NCI-H345 (cell line): Measurements from ENCODE around the gene FUS.
"Not testable (repeated sequence)": the region's sequence is repeated elsewhere in the genome, so short reads cannot be mapped to it uniquely, and the experiment has no call there.

Experiments used
- DNase-seq: peaks from one replicate; lab custom pipeline; 2025; lab: John Stamatoyannopoulos, UW

The FUS gene

DNA sequence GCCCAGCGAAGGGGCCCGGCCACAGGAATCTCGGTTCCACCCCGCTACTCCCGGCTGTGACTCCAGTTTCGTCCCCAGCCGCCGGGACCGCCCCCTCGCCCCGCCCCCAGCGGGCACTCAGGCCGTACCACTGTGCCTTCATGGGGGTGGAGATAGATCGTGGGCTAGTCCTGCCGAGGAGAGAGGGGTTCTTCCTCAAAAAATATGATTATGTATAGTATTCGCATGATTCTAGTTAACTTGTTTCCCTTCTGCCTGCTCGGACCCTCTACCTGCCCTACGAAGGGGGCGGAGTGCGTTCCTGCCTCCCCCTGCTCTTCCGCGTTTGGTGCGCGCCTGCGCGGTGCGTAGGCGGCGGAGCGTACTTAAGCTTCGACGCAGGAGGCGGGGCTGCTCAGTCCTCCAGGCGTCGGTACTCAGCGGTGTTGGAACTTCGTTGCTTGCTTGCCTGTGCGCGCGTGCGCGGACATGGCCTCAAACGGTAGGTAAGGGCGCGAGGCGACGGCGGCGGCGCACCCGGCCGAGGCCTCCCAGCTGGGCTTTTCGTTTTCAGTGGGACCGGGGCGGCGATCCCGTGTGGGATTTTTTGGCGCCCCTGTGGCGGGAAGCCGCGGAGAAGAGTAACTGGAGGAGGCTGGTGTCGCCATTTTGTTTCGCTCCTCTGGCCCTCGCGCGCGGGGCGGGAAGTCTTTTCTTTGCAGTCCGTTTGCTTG, at the start of gene FUS:
FUS (plus strand) TSS at position 393 of the 713 bp plus-strand sequence; CDS start at position 469, 76 bp downstream.
- DNase-seq, result peak; percentile 96

DNA sequence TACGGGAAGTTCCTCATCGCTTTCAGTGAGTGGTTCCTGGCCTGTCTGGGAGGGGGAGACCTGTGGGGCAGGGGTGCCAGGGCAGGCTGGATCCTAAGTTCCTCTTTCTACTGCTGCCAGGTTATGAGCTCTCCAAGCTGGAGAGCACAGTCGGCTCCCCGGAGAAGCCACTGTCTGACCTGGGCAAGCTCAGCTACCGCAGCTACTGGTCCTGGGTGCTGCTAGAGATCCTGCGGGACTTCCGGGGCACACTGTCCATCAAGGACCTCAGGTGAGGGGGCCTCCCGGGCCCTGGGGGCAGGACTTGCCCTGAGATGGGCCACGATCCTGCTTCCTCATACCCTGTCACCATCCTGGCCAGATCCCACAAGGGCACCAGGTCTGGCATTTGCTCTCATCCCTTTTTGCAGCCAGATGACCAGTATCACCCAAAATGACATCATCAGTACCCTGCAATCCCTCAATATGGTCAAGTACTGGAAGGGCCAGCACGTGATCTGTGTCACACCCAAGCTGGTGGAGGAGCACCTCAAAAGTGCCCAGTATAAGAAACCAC, 49.5 kb upstream of the FUS start:
- no peak for DNase-seq

DNA sequence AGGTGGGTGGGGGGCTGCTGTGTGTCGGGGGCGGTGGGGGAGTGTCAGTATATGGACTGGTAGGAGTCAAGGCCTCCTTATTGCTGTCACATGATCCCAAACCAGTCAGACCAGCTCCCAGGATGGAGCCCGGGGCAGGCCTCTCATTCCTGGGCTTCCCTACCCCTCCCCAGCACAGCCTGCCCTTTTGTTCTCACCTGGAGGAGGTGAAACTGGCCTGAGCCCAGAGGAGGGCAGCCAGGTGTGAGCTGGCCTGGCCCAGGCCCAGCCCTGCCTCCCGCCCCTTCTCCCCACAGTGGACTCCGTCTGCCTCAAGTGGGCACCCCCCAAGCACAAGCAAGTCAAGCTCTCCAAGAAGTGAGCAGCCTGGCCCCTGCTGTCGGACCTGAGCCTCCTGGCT, 49.0 kb upstream of the FUS start:
- no peak for DNase-seq

DNA sequence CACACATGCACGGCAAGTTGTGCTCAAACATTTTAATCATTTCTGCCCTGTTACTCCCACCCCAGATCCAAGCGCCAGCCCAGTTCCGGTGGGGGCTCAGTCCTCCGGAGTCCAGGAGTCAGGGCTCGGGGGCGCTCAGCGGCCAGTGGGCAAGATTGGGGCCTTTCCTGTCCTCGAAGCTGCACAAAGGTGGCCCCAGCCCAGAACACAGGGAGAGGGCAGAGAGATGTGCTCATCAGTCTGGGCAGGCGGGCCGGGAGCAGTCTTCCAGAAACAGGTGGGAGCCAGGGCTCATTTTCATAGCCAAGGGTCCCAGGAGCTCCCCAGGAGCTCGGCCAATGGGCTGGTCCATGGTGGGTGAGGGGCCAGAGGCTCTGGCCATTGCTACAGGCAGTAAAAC, 48.5 kb upstream of the FUS start:
- DNase-seq, result no peak

DNA sequence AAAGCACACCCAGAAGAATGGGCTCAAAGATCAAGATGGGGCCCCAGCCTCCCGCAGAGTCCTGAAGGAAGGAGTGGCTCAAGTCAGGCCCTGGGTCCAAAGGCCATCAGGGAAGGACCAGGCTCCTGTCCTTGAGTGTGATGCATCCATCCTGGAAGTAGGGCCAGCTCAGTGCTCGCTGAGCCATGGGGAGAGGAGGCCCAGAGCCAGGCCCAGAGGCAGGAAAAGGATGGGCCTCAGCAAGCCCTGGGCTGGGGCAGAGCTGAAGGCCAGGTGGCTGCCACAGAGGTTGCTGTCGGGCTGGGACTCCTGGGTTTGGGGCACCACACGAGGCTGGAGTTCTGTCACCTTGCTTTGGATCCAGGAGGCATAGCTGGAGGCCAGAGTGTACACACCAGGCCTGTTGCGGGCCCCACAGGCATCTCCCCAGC, 48.1 kb upstream of the FUS start:
- DNase-seq, result no peak

DNA sequence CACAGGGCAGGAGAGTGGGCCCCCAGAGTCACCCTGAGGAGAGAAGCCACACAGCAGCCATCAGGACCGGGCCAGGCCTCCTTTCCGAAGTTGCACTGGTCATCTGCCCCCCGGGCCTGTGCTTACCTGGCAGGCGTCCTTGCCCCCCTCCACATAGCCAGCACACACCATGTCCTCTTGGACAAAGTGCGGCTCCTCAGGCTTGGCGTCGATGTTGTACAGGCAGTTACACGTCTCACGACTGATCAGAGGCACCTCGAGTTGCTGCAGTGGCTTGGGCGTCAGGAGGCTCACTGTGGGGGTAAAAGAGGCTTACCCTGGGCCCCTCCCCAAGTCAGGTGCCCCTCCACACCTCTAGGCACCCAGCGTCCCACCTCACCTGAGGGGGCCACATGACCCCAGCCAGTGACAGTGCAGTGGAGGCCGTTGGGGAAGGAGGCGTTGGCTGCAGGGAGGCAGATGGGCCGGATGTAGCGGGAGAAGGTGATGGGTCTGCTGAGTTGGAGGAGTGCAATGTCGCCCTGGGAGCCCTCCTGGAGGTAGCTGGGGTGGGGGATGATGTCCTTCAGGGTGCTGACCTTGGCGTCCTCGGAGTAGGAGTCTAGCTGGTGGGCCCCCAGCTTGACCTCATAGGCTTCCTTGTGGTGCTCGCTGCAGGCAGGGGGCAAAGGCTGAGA, 47.5 kb upstream of the FUS start:
- DNase-seq, result no peak

DNA sequence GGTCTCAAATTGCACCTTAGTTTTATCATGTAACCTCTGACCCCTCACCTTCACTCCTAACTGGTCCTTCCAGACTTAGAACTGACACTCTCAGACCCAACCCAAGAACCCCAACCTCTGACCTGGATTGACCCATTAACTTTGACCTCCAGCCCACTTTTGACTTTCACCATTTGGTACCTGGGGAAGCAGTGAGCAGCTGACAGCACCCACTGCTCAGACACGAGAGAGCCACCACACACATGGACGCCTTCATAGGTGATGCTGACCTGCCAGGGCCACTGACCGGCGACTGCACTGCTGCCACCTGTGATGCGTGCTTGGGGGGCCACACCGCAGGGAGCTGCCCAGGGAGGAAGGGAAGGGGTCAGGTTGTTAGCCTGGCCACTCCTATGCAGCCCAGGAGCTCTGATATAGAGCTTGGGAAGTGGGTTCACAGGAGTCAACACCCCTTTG, 46.9 kb upstream of the FUS start:
- no peak for DNase-seq

DNA sequence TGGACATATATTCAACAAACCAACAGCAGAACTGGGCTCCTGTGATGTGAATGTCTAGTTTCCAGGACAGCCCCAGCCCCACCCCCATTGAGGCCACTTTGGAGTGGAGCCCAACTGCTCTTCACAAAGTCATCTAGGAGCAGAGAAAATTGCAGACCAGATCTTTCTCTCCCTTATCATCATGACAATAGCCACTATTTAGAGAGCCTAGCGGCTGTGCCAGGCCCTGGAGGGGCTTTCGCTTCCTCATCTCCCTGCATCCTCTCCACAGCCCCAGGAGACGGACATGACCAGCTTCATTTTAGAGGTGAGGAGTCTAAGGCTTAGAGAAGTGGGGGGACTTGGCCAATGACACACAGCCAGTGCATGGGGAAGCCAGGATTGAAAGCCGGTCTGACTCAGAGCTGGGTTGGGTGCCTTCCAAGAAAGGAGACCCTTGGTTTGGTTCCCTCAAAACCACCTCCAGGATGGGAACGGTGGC, 45.8 kb upstream of the FUS start:
- no peak for DNase-seq

DNA sequence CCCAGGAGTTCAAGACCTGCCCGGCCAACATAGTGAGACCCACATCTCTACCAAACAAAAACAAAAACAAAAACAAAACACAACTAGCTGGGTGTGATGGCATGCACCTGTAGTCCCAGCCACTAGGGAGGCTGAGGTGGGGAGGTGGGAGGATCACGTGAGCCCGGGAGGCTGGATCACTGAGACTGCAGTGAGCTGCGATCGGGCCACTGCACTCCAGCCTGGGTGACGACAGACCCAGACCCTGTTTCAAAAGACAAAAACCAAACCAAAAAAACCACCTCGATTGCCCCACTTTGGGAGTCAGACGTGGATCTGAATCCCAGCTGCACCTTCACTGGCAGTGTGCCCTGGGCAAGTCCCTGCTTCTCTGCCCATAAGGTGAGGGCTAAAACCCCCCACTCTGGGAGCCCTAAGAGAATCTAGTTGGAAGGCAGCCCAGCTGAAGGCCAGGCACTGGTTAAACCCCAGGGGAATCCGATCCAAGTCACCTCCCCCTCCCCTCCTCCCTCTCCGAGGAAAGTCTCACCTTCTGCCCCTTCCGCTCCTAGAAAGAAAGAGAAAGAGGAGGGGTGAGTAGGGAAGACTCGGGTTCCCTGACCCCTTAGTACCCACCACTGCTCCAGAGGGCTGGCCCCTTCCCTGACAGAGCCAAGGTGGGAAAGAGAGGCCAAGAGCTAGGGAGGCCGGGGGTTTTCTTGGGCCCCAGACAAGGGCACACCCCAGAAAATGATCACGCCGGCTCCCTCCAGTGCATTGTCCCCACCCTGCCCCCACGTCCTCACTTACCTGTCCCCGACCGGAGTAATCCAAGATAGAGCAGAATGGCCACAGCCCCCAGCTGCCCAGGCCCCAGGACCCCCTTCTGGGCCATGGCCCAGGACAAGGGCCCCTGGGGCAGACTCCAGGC, 45.1 kb upstream of the FUS start:
- peak; percentile 21 for DNase-seq

DNA sequence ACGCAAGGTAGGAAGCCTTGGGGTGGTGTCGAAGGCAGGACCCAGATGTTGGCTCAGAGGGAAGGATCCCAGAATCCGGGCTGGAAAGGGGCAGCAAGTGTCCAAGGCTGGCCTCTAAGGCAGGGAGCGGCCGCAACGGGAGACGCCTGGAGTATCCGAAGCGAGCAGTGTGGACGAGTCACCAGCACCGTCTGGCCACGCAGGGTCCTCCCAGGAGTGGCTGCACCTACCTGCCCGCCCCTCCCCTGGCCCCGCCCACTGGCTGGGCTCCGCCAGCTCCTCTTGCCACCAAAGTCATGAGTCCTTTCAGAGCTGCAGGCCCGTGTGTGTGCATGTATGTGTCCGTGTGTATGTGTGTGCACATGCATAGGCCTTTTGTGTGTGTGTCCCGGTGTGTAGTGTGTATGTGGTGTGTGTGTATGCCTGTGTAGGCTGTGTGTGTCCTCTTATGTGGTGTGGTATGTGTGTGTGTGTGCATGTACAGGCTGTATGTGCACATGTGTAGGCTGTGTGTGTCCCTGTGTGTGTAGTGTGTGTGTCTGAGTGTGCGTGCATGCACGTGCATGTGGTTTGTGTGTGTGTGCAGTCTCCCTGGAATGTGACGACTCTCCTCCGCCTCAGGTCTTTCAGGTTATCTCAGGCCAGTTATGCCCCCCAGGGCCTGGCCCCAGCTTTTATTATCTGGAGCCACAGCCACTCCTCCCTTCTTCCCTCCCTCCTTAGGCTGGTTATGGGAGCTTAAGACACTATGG, 44.2 kb upstream of the FUS start, which contains the start of gene PRSS8:
PRSS8 (minus strand) TSS at position 193 of the 752 bp plus-strand sequence. CDS start 229 bp downstream, outside the sequence.
- no peak for DNase-seq

DNA sequence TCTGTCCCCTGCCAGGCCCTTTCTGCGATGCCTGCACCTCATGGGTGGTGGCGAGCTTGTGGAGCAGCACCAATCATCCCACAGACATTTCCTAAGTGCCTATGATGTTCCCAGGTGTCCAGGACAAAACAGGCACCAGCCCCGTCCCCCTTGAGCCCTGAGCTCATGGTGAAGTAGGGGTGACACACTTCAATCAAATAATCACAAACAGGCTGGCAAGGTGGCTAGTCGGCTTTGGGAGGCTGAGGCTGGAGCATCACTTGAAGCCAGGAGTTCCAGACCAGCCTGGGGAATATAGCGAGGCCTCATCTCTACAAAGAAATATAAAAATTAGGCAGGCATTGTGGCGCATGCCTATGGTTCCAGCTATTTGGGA, 43.7 kb upstream of the FUS start:
- DNase-seq, result no peak

DNA sequence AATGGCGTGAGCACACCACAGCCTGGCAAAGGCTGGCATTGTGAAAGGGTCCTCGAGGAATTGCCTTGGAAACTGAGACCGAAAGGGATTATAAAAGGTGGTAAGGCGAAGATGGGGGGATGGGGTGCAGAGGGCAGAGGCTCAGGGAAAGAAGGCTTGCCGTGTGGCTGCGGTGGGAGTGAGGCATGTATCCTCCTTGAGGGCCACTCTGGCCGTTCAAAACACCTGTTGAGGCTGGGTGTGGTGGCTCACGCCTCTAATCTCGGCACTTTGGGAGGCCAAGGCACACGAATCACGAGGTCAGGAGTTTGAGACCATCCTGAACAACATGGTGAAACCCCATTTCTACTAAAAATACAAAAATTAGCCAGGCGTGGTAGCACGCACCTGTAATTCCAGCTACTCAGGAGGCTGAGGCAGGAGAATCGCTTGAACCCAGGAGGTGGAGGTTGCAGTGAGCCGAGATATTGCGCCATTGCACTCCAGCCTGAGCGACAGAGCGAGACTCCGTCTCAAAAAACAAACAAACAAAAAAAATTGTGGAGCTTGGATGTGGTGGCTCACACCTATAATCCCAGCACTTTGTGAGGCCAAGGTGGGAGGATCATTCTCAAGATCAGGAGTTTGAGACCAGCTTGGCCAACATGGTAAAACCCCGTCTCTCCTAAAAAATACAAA, 43.0 kb upstream of the FUS start:
- not testable (repeated sequence) for DNase-seq

DNA sequence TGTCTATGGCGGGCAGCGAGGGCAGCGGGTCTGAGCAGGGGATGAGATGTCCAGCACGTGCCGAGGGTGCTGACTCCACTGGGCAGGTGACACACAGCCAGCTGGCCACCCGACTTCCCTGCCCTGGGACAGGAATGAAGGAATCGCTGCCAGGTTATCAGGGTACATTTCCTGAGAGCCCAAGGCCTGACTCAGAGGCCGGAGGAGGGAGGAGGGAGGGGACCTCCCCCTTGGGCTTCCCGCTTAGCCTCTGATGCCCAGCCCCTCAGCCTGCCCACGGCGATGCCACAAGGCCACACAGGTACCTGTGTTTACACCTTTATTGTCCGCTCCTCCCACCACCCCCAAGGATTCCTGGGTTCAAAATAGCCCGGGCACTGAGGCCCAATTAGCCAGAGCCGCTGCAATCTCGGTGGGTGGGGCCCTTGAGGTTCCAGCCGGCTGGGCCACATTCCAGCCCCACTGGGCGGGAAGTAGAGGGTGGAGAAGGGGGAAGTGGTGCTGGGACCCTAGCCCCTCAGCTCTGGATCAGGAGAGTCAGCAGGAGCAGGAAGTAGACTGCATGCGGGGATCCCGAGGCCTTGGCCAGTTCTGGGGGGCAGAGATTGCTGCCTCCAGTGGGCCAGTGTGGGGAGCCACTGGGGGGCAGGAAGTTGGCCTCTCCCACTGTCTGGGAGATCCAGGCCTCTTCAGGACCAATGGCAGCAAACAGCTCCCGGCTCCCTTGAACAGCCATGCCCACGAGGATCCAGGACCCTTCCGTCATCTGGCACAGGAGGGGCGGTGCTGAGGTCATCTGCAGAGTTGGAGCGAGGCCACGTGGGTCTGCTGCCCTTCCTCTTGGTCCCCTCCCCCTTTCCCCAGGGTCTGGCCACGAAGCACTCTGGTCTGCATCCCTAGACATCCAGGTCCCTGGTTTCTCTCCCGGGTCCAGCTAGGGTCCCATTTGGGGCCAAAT, 41.0 kb upstream of the FUS start:
- no peak for DNase-seq

DNA sequence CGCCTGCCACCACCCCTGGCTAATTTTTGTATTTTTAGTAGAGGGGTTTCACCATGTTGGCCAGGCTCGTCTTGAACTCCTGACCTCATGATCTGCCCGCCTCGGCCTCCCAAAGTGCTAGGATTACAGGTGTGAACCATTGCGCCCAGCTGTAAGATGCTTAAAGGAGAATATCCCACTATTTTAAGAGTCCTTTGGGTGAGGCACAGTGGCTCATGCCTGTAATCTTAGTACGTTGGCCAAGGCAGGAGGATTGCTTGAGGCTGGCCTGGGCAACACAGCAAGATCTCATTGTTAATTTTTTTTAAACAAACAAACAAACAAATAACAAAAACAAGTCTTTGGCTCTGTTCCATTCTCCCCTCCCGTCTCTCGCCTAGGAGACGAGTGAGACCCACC, 38.9 kb upstream of the FUS start:
- DNase-seq, result not testable (repeated sequence)

DNA sequence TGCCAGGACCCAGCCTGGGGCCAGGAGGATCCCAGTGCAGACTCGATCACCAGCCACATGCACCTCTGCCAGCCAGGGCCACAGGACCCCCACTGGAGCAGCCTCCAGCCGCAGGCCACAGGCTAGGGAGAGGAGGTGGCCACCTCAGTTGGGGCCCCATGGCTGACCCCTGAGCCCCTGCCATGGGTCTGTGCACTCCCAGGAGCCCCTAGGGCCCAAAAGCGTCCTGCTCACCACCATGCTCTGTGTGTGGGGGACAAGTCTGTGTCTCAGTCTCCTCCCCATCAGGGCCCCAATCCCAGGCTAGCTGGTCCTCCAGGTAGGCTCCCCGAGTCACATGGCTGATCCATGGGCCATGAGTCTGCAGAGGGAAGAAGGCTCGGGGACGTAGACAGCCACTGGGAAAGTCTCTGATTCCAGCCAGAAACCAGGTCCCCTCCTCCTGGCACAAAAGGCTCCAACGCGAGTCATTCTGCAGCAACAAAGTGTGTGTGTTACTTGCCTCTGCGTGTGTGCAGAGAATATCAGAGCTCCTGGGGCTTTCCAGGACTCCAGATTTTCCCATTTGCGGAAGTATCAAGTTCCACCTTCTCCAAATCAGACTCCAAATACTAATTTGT, 38.3 kb upstream of the FUS start:
- DNase-seq, result peak; percentile 54

DNA sequence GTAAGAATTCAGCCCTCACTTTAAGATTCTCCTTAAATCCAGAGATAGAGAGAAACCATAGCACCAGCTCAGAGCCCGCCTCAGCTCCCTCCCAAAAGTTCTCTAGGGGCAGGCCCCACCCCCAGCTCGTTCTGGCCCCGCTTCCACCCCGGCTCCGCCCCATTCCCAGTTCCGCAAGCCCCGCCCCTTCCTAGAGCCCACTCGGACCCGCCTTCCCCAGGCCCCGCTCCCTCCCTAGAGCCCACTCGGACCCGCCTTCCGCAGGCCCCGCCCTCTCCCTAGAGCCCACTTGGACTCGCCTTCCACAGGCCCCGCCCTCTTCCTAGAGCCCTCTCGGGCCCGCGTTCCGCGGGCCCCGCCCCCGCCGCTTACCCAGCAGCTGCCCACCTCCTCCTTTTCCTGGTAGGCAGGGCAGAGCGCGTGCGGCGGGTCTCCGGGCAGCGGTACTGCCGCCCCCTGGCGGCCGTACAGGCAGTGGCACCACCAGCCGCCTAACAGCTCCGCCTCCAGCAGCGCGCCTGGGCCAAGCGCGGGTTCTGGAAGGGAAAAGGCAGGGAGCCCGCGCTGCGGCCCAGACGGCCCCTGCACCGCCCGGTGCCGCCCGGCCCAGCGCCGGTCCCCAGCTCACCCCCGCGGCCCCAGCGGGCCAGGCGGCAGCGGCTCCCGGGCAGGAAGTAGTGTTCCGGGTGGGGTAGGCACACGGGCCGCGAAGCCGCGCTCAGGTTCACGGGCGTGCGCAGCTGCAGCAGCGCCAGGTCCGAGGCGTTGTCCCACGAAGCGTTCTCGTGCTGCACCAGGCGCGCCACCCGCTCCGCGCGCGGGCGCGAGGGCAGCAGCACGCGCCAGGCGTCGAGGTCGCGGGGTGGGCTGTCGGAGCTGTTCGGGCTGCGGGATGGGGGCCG, 37.6 kb upstream of the FUS start:
- DNase-seq, result peak; percentile 100

DNA sequence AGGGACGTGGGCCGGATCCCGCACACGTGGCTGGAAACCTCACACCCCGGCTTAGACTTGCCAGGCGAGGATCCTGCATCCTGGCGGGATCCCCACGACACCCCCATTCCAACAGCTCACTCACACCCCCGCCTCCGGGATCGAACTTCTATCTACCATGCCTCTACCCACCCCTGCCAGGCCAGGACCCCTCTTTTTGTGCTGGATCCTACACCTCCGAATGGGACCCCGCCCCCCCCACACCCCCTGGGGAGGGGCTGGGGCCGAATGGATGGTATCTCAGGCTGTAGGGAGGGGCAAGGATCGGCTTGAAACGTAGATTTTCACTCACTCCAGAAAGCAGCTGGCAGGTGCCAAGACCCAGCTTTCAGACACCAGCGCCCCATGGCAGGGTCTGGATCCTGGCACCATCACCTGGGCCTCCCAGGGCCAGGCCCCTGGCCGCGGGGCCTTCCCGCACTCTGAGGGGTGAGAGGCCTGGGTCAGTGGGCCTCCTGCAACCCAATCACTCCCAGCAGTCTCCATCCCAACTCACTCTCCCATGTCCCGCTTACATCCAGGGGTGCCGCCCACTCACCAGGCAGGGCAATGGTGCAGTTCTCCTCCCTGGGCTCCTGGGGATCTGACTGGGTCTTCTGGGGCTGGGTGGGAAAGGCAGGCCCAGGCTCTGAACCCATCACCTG, 36.8 kb upstream of the FUS start:
- no peak for DNase-seq
